SK-N-SH (cell line): ENCODE data around the gene FABP3. TPM values are rescaled to one million over a fixed set of nuclear protein-coding genes. Genes with fewer than 3 reads are reported as not detected.

Experiments
- CTCF ChIA-PET: fragments of 300-600, 350-600 bp; formaldehyde crosslinking; extraction: SDS; loops from one replicate; lab custom pipeline; 2021; lab: Yijun Ruan, JAX
- POLR2A ChIA-PET: fragments of 350-600 bp; sonication (Branson Sonifier 250); formaldehyde crosslinking; extraction: SDS; loops from one replicate; lab custom pipeline; 2020; ENCODE audit warnings: antibody characterized with exemption, inconsistent platforms; lab: Yijun Ruan, JAX
- DNase-seq: peaks from one replicate; pipeline ENCODE4 v3.0.0; 2012
- H2AFZ ChIP-seq: fragments of 200-600 bp; sonication (generic); 2 replicates; pipeline ENCODE4 v1.8.1; 2016; ENCODE audit warnings: antibody characterized with exemption, mild to moderate bottlenecking, low read depth
- H3F3A ChIP-seq: fragments of 200-600 bp; sonication (generic); replicated peaks from 2 replicates; pipeline ENCODE3; 2016; ENCODE audit warnings: antibody characterized with exemption, mild to moderate bottlenecking; ENCODE audit not compliant: insufficient read depth
- H3K27ac ChIP-seq, 2 experiments: fragments of 200-500 bp in 1 of 2; fragments of 200-600 bp in 1 of 2; sonication (Bioruptor generic) in 1 of 2; sonication (generic), shearing (Covaris generic) in 1 of 2; 2 replicates each; pipeline versions ENCODE4 v1.5.1 to v1.6.1; 2014 to 2016; ENCODE audit warnings: low read depth in 2 of 2, inconsistent platforms in 1 of 2, low read length in 1 of 2, mild to moderate bottlenecking in 1 of 2, mixed read lengths in 1 of 2
- H3K27me3 ChIP-seq: fragments of 200-600 bp; sonication (generic), shearing (Covaris generic); 2 replicates; pipeline ENCODE4 v1.6.1; 2016; ENCODE audit warnings: mixed run types; ENCODE audit not compliant: insufficient read depth
- H3K36me3 ChIP-seq, 2 experiments: fragments of 200-500 bp in 1 of 2; fragments of 200-600 bp in 1 of 2; sonication (Bioruptor generic) in 1 of 2; sonication (generic) in 1 of 2; replicated peaks in 1 of 2; 2 replicates each; pipeline versions ENCODE3 to v1.5.1; 2014 to 2016; ENCODE audit warnings: low read length in 1 of 2, mild to moderate bottlenecking in 1 of 2; ENCODE audit not compliant: insufficient read depth in 2 of 2, control insufficient read depth in 1 of 2
- H3K4me1 ChIP-seq, 2 experiments: fragments of 200-500 bp in 1 of 2; fragments of 200-600 bp in 1 of 2; sonication (Bioruptor generic) in 1 of 2; sonication (generic), shearing (Covaris generic) in 1 of 2; 2 replicates each; pipeline versions ENCODE4 v1.5.1 to v1.6.1; 2014 to 2016; ENCODE audit warnings: low read depth in 1 of 2, low read length in 1 of 2, mixed run types in 1 of 2; ENCODE audit not compliant: insufficient read depth in 2 of 2, control insufficient read depth in 1 of 2
- H3K4me2 ChIP-seq: fragments of 200-600 bp; sonication (generic), shearing (Covaris generic); 2 replicates; pipeline ENCODE4 v1.6.1; 2017; ENCODE audit warnings: mixed run types
- H3K4me3 ChIP-seq, 2 experiments: fragments of 200-500 bp in 1 of 2; fragments of 200-600 bp in 1 of 2; sonication (Bioruptor generic) in 1 of 2; sonication (generic), shearing (Covaris generic) in 1 of 2; 2 replicates each; pipeline versions ENCODE4 v1.5.1 to v1.8.1; 2014 to 2016; ENCODE audit warnings: low read depth in 2 of 2, inconsistent platforms in 1 of 2, low read length in 1 of 2, mild to moderate bottlenecking in 1 of 2, mixed read lengths in 1 of 2, moderate library complexity in 1 of 2
- H3K79me2 ChIP-seq: fragments of 200-600 bp; sonication (generic); 2 replicates; pipeline ENCODE4 v1.8.1; 2017; ENCODE audit warnings: mild to moderate bottlenecking; ENCODE audit not compliant: insufficient read depth
- H3K9ac ChIP-seq: fragments of 200-600 bp; sonication (generic); 2 replicates; pipeline ENCODE4 v1.6.1; 2017; ENCODE audit warnings: mixed run types
- H3K9me2 ChIP-seq: fragments of 200-600 bp; sonication (generic); 2 replicates; pipeline ENCODE4 v1.6.1; 2017; ENCODE audit warnings: mixed run types
- H3K9me3 ChIP-seq: fragments of 200-600 bp; sonication (generic); 2 replicates; pipeline ENCODE4 v1.6.1; 2017; ENCODE audit warnings: mixed run types, mild to moderate bottlenecking, moderate library complexity
- H4K20me1 ChIP-seq: fragments of 200-600 bp; sonication (generic); 2 replicates; pipeline ENCODE4 v1.6.1; 2017; ENCODE audit warnings: mild to moderate bottlenecking, mixed run types; ENCODE audit not compliant: insufficient read depth
- ELF1 ChIP-seq: IDR thresholded peaks from 2 replicates; pipeline ENCODE4 v1.4.0; 2012
- FOSL2 ChIP-seq: IDR thresholded peaks from 2 replicates; pipeline ENCODE4 v1.4.0; 2012; ENCODE audit warnings: low read depth, mild to moderate bottlenecking, moderate library complexity, borderline replicate concordance
- FOXM1 ChIP-seq: IDR thresholded peaks from 2 replicates; pipeline ENCODE4 v1.4.0; 2012; ENCODE audit warnings: low read depth, mild to moderate bottlenecking
- GATA2 ChIP-seq: sonication (generic); formaldehyde crosslinking; IDR thresholded peaks from 2 replicates; pipeline ENCODE4 v1.5.0; 2020; ENCODE audit warnings: mild to moderate bottlenecking, missing genetic modification reagents
- MEF2A ChIP-seq: IDR thresholded peaks from 2 replicates; pipeline ENCODE4 v1.4.0; 2012; ENCODE audit warnings: low read depth, borderline replicate concordance
- NFIC ChIP-seq: IDR thresholded peaks from 2 replicates; pipeline ENCODE4 v1.4.0; 2012; ENCODE audit warnings: borderline replicate concordance
- NRF1 ChIP-seq: IDR thresholded peaks from 2 replicates; pipeline ENCODE4 v1.6.1; 2012; ENCODE audit warnings: low read depth, mild to moderate bottlenecking, low read length
- RCOR1 ChIP-seq: fragments of 150-350 bp; IDR thresholded peaks from 2 replicates; pipeline ENCODE4 v1.6.1; 2017; ENCODE audit warnings: antibody characterized with exemption, low read length
- RXRA ChIP-seq: IDR thresholded peaks from 2 replicates; pipeline ENCODE4 v1.4.0; 2012; ENCODE audit warnings: low read depth, mild to moderate bottlenecking, borderline replicate concordance
- SIN3A ChIP-seq: IDR thresholded peaks from 2 replicates; pipeline ENCODE4 v1.6.1; 2012; ENCODE audit warnings: low read depth, mild to moderate bottlenecking, low read length, moderate library complexity, borderline replicate concordance
- SMC3 ChIP-seq: IDR thresholded peaks from 2 replicates; pipeline ENCODE4 v1.6.1; 2012; ENCODE audit warnings: low read depth, low read length, improper control_type of control experiment
- TAF1 ChIP-seq: IDR thresholded peaks from 2 replicates; pipeline ENCODE4 v1.6.1; 2012; ENCODE audit warnings: low read depth, mild to moderate bottlenecking, low read length, moderate library complexity, borderline replicate concordance
- WGBS: methylation state at CpG from one replicate; pipeline ENCODE4 v1.1.6; 2017; ENCODE audit warnings: low lambda C conversion rate; 5-methylcytosine and 5-hydroxymethylcytosine counted together
- polyA plus RNA-seq, 3 experiments: library from polyadenylated mRNA; depleted of rRNA; stranded (reverse); fragments of >200 nt; gene quantifications; 2 replicates each; pipeline ENCODE4 v1.2.3, GENCODE V29; 2012
- TF ChIP-seq, protein P1 (sequence below): IDR thresholded peaks from 2 replicates; pipeline ENCODE4 v1.4.0; 2012; ENCODE audit warnings: low read depth, borderline replicate concordance
- TF ChIP-seq, protein P2 (sequence below): fragments of 150-350 bp; IDR thresholded peaks from 2 replicates; pipeline ENCODE4 v1.6.1; 2016; ENCODE audit warnings: mild to moderate bottlenecking, low read depth, low read length
- TF ChIP-seq, protein P3 (sequence below): fragments of 200-600 bp; sonication (generic); IDR thresholded peaks from 2 replicates; pipeline ENCODE4 v1.6.1; 2017; ENCODE audit warnings: antibody characterized with exemption, mild to moderate bottlenecking, moderate library complexity

The FABP3 gene
- polyA plus RNA-seq, 1 of the 3 experiments (the other 2 are of a cell fraction): 0.08 TPM

DNA sequence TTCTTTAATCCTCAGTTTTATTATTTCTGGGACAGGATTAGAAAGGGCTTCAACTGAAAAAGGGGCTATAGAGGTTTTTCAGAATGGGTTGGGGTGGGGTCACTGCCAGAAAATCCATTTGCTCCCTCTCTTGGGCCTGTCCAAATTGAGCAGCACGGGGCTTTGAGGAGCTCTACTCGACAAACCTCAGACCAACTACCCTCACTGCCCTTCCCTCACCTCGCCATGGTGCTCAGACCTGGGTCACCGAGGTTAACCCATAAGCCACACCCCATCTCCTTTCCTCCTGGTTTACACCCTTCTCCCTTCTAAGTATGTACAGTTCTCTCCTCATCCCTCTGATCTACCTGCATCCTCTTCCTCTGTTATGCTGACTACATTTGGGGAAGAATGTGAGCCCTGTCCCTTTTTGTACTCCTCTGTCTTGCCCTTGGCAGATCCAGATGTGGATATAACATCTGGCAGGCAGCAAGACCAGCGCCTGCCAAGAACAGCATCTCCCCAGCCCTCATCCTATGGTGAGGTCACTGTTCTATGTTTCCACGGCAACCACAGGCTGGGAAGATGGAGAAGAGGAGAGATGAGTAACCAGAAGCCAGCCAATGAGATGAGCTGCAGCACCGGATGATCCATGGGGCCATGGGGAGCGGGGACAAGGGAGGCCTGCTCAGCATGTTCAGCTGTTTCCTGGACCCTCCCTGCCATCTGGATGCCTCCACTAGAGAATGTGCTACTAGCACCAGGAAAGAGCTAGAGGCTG lies 3.7 kb upstream of the FABP3 start (continued):
- TF ChIP-seq, protein P1, sequence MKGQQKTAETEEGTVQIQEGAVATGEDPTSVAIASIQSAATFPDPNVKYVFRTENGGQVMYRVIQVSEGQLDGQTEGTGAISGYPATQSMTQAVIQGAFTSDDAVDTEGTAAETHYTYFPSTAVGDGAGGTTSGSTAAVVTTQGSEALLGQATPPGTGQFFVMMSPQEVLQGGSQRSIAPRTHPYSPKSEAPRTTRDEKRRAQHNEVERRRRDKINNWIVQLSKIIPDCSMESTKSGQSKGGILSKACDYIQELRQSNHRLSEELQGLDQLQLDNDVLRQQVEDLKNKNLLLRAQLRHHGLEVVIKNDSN: no peak
- TF ChIP-seq FOSL2 (peak; percentile 11; the same call in 1 of the 2 replicates), SIN3A (no peak), NRF1 (no peak), NFIC (no peak; the same call in 1 of the 2 replicates), GATA2 (CRISPR knock-in tag) (peak; percentile 50), SMC3 (no peak), RXRA (no peak), RCOR1 (0 out of 2 replicates have a peak, but pooled peaks have one; percentile 36), TAF1 (no peak), ELF1 (no peak)
- TF ChIP-seq, protein P2, sequence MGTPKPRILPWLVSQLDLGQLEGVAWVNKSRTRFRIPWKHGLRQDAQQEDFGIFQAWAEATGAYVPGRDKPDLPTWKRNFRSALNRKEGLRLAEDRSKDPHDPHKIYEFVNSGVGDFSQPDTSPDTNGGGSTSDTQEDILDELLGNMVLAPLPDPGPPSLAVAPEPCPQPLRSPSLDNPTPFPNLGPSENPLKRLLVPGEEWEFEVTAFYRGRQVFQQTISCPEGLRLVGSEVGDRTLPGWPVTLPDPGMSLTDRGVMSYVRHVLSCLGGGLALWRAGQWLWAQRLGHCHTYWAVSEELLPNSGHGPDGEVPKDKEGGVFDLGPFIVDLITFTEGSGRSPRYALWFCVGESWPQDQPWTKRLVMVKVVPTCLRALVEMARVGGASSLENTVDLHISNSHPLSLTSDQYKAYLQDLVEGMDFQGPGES: no peak

DNA sequence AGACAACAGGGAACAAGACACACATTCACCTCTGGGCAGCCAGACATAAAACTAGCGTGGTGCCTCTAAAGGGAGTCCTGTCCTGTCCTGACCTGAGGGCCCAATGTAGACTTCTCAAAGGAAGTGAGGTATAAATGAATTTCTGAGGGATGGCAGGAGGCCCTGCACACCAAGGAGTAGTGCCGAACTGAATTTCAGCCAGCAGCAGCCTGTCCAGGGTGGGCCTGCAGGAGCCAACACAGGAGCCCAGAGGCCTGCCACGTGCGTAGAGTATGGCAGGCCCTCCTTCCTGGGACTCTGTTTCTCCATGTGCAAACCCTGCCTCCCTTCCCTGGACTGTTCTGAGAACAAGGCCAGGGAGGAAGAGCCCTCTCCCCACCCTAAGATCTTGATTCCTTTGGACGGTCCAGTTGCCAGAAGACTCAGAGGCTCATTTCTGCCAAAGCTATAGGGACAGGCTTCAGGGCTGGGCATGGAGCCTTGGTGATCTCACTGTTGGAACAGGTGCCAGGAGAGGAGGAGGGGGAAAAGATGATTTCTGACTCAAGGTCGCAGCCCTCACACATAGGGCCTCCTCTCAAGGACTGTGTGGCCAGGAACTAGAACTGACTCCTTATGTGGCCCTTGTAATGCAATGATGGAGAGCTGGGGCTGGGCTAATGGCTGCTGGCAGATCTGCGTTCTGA lies 1.8 kb upstream of the FABP3 start:
- 95% methylated on average over 6 of the region's 7 CpGs for WGBS
- H3K79me2 ChIP-seq: no peaks in the 10 kb centered on the region
- H3K4me3 ChIP-seq: no peak overlapping the region
- CTCF ChIA-PET: interaction anchor here (0.8 to 12.3 kb wide), 5 partner anchors 20 to 191 kb away, joined by 3 to 88 read pairs (median 8); no protein-coding TSS in a partner anchor
- no peaks in the 10 kb centered on the region for H3K36me3 ChIP-seq
- H3K9me2 ChIP-seq: no peaks in the 10 kb centered on the region
- TF ChIP-seq RXRA (no peak), FOXM1 (no peak), MEF2A (no peak), NFIC (peak; percentile 53), FOSL2 (peak; percentile 12; the same call in 1 of the 2 replicates)
- TF ChIP-seq, protein P3, sequence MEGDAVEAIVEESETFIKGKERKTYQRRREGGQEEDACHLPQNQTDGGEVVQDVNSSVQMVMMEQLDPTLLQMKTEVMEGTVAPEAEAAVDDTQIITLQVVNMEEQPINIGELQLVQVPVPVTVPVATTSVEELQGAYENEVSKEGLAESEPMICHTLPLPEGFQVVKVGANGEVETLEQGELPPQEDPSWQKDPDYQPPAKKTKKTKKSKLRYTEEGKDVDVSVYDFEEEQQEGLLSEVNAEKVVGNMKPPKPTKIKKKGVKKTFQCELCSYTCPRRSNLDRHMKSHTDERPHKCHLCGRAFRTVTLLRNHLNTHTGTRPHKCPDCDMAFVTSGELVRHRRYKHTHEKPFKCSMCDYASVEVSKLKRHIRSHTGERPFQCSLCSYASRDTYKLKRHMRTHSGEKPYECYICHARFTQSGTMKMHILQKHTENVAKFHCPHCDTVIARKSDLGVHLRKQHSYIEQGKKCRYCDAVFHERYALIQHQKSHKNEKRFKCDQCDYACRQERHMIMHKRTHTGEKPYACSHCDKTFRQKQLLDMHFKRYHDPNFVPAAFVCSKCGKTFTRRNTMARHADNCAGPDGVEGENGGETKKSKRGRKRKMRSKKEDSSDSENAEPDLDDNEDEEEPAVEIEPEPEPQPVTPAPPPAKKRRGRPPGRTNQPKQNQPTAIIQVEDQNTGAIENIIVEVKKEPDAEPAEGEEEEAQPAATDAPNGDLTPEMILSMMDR: no peak
- H2AFZ ChIP-seq: no peak overlapping the region
- no peak overlapping the region for H3K9ac ChIP-seq
- H3F3A ChIP-seq: no peaks in the 10 kb centered on the region
- H3K4me1 ChIP-seq: peaks cover 0 to 26% of the 10 kb centered on the region in 2 experiments; a peak in 1 of 4 replicates
- no peak for DNase-seq
- no peaks in the 10 kb centered on the region for H4K20me1 ChIP-seq
- H3K9me3 ChIP-seq: no peaks in the 10 kb centered on the region
- H3K27me3 ChIP-seq: no peaks in the 10 kb centered on the region
- H3K4me2 ChIP-seq: no peak overlapping the region
- no peak overlapping the region for H3K27ac ChIP-seq
- POLR2A ChIA-PET: no interaction called here
